Peyer's patch (tissue), 4 donors: ENCODE results near the gene ANXA5. TPM values are rescaled to one million over a fixed set of nuclear protein-coding genes. Genes with fewer than 3 reads are reported as not detected.

Source experiments
- DNase-seq, 3 donors: peaks; one replicate each; pipeline ENCODE4 v3.0.0-alpha.2; 2017 to 2019
- H3K27ac ChIP-seq, 4 donors: fragments of 200-600 bp; sonication (generic); one replicate each; pipeline ENCODE4 v1.5.1; 2016 to 2019
- H3K27me3 ChIP-seq, 2 donors: fragments of 200-600 bp; sonication (generic); one replicate each; pipeline ENCODE4 v1.5.1; 2019
- H3K36me3 ChIP-seq, 3 donors: fragments of 200-600 bp; sonication (generic); one replicate each; pipeline ENCODE4 v1.5.1; 2016 to 2019
- H3K4me1 ChIP-seq, 4 donors: fragments of 200-600 bp; sonication (generic); one replicate each; pipeline ENCODE4 v1.5.1; 2016 to 2019
- H3K4me3 ChIP-seq, 4 donors: fragments of 200-600 bp; sonication (generic); 1 replicate in 3 of 4; 2 replicates in 1 of 4; pipeline ENCODE4 v1.5.1; 2016 to 2019; ENCODE audit warnings: mild to moderate bottlenecking in 1 of 4
- H3K9me3 ChIP-seq, 4 donors: fragments of 200-600 bp; sonication (generic); one replicate each; pipeline ENCODE4 v1.5.1; 2016 to 2019; ENCODE audit warnings: mild to moderate bottlenecking in 1 of 4
- CTCF ChIP-seq, 6 experiments: fragments of 450-650 bp in 4 of 6; fragments of 200-600 bp in 2 of 6; sonication (generic) in 1 of 6; IDR thresholded peaks; one replicate each; pipeline ENCODE4 v1.5.1; 2017 to 2019; ENCODE audit warnings: antibody characterized with exemption in 6 of 6, mild to moderate bottlenecking in 3 of 6, moderate library complexity in 1 of 6
- POLR2A ChIP-seq, 2 donors: fragments of 450-650 bp; IDR thresholded peaks; one replicate each; pipeline ENCODE4 v1.5.1; 2017; ENCODE audit warnings: antibody characterized with exemption in 2 of 2, mild to moderate bottlenecking in 2 of 2, moderate library complexity in 2 of 2
- total RNA-seq, 4 donors: library from RNA; depleted of rRNA; stranded (reverse); fragments of >200 nt; gene quantifications; one replicate each; pipeline ENCODE4 v1.1.0, GENCODE V29; 2016

ANXA5 gene
- total RNA-seq, 4 donors from 2014 or later: 39.1 to 188 (median 49.4) TPM

- Histone ChIP-seq H3K27ac (no peak overlapping the region), H3K27me3 (no peaks in the 10 kb centered on the region), H3K4me1 (no peaks in the 10 kb centered on the region), H3K9me3 (no peaks in the 10 kb centered on the region), H3K4me3 (no peak overlapping the region), H3K36me3 (peaks cover 0 to 48% (median 3%) of the 10 kb centered on the region in 3 donors)
- no peak for DNase-seq
- TF ChIP-seq POLR2A (IDR thresholded peaks at IDR 0.05) (no peak), CTCF (IDR thresholded peaks at IDR 0.05) (no peak)
Observed at GRCh38 chr4:121677524-121677923, 19.3 kb downstream of the ANXA5 start.

GRCh38 chr4:121676345-121677075 is 20.3 kb downstream of the ANXA5 start:
- Histone ChIP-seq H3K9me3 (no peaks in the 10 kb centered on the region), H3K27ac (no peak overlapping the region), H3K36me3 (peaks cover 0 to 54% (median 3%) of the 10 kb centered on the region in 3 donors), H3K4me3 (no peak overlapping the region), H3K4me1 (no peaks in the 10 kb centered on the region), H3K27me3 (no peaks in the 10 kb centered on the region)
- DNase-seq: no peak
- no peak for TF ChIP-seq POLR2A (IDR thresholded peaks at IDR 0.05)
- no peak for TF ChIP-seq CTCF (IDR thresholded peaks at IDR 0.05)

GRCh38 chr4:121675715-121676114 is 21.1 kb downstream of the ANXA5 start:
- Histone ChIP-seq H3K4me3 (no peak overlapping the region), H3K4me1 (no peaks in the 10 kb centered on the region), H3K36me3 (peaks cover 0 to 54% (median 3%) of the 10 kb centered on the region in 3 donors), H3K27me3 (no peaks in the 10 kb centered on the region), H3K27ac (no peak overlapping the region), H3K9me3 (no peaks in the 10 kb centered on the region)
- DNase-seq: no peak
- TF ChIP-seq POLR2A (IDR thresholded peaks at IDR 0.05): no peak
- TF ChIP-seq CTCF (IDR thresholded peaks at IDR 0.05): no peak

- no peak for DNase-seq
- Histone ChIP-seq H3K9me3 (no peaks in the 10 kb centered on the region), H3K4me3 (no peak overlapping the region), H3K36me3 (peaks cover 0 to 52% (median 3%) of the 10 kb centered on the region in 3 donors), H3K4me1 (no peaks in the 10 kb centered on the region), H3K27me3 (no peaks in the 10 kb centered on the region), H3K27ac (no peak overlapping the region)
- TF ChIP-seq POLR2A (IDR thresholded peaks at IDR 0.05) (no peak), CTCF (IDR thresholded peaks at IDR 0.05) (no peak)
Observed at GRCh38 chr4:121674696-121675095, 22.1 kb downstream of the ANXA5 start.

- Histone ChIP-seq H3K4me3 (no peak overlapping the region), H3K27ac (no peak overlapping the region), H3K4me1 (no peaks in the 10 kb centered on the region), H3K36me3 (peaks cover 0 to 56% (median 3%) of the 10 kb centered on the region in 3 donors), H3K9me3 (no peaks in the 10 kb centered on the region), H3K27me3 (no peaks in the 10 kb centered on the region)
- DNase-seq: no peak
- TF ChIP-seq CTCF (IDR thresholded peaks at IDR 0.05): no peak
- no peak for TF ChIP-seq POLR2A (IDR thresholded peaks at IDR 0.05)
Observed at GRCh38 chr4:121674191-121674590, 22.6 kb downstream of the ANXA5 start.
